ENCODE data around the gene CNOT6.

Gene CNOT6

DNA sequence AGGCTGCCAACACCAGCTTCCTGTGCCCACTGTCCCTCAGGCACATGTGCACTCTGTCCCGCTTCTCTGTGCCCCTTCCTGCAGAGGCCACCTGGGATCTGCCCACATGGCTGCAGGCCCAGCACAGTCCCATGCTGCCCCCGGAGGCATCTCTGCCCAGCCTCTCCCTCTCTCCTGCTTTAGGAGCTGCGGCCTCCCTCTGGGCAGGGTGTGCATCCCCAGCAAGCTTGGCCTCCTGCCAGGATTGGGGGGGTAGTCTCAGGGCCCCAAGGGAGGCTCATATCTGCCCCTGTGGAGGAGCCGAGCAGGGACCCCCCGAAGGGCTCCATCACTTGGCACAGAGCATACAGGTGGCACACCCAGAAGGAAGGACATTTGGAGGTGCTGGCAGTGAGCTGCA is 130.4 kb downstream of the CNOT6 start:
- no peak for DNase-seq

DNA sequence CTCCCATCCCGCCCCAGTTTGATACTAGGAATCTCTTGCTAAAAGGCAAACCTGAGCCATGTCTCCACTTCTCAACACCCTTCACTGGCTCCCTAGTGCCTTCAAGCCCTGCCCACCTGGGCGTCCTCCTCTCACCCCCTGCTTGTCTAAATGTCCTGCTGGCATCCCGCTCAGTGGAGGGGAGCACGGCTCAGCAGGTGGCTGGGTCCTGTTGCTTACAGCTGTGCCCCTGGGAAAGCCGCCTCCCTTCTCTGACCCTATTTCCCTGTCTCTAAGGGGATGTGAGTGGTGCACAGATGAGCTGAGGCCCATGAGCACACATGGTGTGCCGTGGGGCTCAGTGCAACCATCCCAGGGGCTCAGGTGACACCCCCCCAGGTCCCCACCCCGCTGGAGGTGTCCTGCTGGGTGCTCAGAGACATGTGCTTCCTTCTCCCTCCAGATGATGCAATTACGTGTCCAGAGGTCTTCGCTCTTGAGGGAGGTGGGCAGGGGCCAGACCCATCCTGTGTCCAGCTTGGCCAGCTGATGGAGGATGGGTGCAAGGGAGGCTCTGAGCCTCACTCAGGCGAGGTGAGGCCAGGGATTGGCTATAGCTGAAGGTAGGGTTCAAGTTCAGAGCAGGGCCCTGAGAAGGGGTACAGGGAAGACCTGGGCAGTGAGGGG is 131.1 kb downstream of the CNOT6 start:
- DNase-seq, result no peak

DNA sequence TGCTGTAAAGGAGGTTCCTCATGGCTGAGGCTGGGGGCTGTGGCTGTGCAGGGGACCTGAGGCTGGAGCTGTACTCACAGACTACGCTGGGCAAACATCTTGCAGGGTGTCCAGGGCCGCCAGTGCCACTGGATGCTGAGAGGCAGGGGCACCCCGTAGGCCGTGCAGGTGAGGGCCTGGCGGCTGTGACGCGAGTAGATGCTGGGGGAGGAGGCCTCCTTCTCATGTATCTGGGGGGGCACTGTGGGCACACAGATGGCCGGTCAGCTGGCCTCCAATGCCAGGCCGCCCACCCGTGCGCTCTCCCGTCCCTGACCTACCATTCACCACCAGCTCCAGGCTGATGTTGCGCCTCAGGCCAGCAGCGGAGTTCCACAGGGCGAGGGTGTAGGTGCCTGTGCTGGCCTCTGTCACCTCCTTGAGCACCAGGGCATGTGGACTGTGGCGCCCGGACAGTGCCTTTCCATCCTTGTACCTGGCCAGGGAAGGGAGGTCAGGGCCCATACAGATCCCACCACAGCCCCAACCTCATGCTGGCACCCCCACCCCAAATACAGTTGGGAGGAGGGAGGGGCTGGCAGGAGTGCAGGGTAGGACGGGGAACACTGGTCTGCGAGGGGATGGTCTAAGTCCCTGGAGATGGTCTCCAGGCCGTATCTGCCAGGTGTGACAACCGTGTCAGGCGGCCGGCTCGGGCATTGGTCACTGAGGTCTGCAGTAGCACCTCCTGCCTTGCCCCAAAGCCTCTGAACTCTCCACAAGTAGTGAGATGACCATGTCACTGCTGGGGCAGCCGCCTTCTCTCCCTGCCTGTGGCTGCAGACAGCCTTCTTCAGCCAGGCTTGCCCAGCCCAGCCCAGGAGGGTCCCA is 131.8 kb downstream of the CNOT6 start:
- DNase-seq, result no peak

DNA sequence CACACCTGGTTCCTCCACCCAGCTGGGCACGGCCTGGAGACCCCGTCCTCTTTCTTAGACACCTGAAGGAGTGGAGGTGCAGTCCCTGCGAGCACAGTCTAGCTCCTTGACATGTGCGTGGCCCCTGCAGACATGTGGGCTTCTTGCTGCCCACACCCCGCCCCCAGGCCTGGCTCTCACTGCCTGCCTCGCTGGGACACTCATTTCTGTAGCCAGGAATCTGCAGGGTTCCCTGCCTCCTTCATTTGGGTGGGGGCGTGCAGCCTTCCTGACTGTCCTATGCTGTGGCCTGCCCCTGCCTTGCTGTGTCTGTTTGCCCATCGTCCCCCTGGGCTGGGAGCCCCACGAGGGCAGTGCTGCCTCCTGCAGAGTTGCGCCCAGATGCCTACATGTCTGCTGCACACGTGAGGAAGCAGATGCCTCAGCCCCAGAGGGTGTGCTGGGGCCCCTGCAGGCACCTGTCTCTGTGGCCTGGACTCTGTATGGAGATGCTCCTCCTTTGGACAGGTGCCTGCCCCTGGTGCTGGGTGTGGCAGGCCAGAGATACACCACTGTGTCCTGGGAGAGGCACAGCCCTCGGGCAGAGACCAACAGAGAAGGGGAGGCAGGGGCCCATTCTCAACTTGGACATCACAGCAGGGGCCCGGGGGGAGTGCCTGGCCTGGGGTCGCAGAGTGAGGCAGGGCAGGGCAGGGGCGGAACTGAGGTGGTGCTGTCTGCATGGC is 132.6 kb downstream of the CNOT6 start:
- DNase-seq, result no peak

DNA sequence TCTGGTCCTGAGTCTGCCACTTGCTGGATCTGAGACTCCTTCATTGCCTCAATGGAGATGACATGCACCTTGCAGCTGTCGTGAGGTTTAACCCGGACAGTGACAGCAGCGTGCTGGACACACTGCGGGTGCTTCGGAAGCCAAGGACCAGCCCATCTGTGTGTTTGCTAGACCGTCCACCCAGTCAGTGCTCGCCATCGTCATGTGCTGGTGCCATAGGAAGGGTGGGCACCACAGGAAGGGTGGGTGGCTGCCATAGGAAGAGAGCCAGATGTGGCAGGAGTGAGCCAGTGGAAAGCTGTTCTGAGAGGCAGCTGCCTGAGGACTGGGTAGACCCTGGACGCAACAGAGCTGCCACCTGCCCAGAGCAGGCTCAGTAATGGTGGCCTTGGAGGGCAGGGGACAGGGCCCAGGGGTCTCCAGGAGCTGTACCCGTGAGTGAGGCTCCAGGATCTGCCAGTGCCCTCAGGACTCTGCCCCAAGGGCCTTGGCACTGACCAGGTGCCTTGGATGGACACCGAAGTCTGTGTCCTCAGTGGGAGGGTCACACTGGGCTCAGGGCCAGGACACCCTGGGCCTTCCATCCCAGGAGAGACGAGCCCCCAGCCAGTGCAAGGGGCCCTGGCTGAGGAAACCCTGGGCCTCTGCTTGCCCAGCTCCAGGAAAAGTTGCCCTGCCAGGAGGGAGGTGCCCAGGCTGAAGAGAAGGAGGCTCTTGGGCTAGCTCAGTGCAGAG is 133.4 kb downstream of the CNOT6 start:
- DNase-seq, result no peak

Measured in stimulated activated CD4-positive, alpha-beta T cell treated with anti-CD3 and anti-CD28 coated beads, Interleukin-1b, Interleukin-23, amount 100 ng/mL, for 48 hours (primary cell).